Heart right ventricle (tissue), 16 donors: Measurements from ENCODE around the gene KHDC1. TPM values are rescaled to one million over a fixed set of nuclear protein-coding genes. Genes with fewer than 3 reads are reported as not detected.
A peak's percentile ranks its signal among the peaks of the same experiment; 100 is the strongest.
"Not testable (repeated sequence)": the region's sequence is repeated elsewhere in the genome, so short reads cannot be mapped to it uniquely, and the experiment has no call there.

Experiments used
- ATAC-seq, 8 donors: fragments of 200-7000 bp; cut with Tn5 transposase; one replicate each; pipeline ENCODE4 v1.9.1; 2020; ENCODE audit warnings: mild to moderate bottlenecking in 8 of 8, moderate library complexity in 8 of 8, moderate number of reproducible peaks in 1 of 8
- DNase-seq, 2 donors: peaks; one replicate each; pipeline ENCODE4 v3.0.0-alpha.2; 2020
- H3K27ac ChIP-seq, 10 donors: fragments of 200-600 bp; sonication (generic) in 2 of 10; one replicate each; pipeline versions ENCODE4 v1.5.0 to v1.8.0; 2020 to 2022; ENCODE audit warnings: mild to moderate bottlenecking in 3 of 10
- H3K27me3 ChIP-seq, 7 donors: fragments of 200-600 bp; one replicate each; pipeline ENCODE4 v1.8.0; 2021 to 2022; ENCODE audit warnings: mild to moderate bottlenecking in 2 of 7
- H3K36me3 ChIP-seq, 9 donors: fragments of 200-600 bp; sonication (generic) in 1 of 9; one replicate each; pipeline versions ENCODE4 v1.5.0 to v1.8.0; 2020 to 2022; ENCODE audit warnings: mild to moderate bottlenecking in 2 of 9
- H3K4me1 ChIP-seq, 9 donors: fragments of 200-600 bp; sonication (generic) in 1 of 9; one replicate each; pipeline versions ENCODE4 v1.5.0 to v1.8.0; 2020 to 2022; ENCODE audit warnings: mild to moderate bottlenecking in 4 of 9
- H3K4me3 ChIP-seq, 10 donors: fragments of 200-600 bp; sonication (generic) in 2 of 10; one replicate each; pipeline versions ENCODE4 v1.5.0 to v1.8.0; 2020 to 2022; ENCODE audit warnings: mild to moderate bottlenecking in 7 of 10, moderate library complexity in 2 of 10
- H3K9me3 ChIP-seq, 11 donors: fragments of 200-600 bp in 10 of 11; sonication (generic) in 2 of 11; one replicate each; pipeline versions ENCODE4 v1.5.0 to v1.8.0; 2013 to 2022; ENCODE audit warnings: mild to moderate bottlenecking in 2 of 11, control low read depth in 1 of 11, moderate library complexity in 1 of 11
- CTCF ChIP-seq, 9 donors: fragments of 200-600 bp; sonication (generic) in 2 of 9; IDR thresholded peaks; one replicate each; pipeline versions ENCODE4 v1.5.0 to v1.8.0; 2021 to 2022; ENCODE audit warnings: antibody characterized with exemption in 9 of 9, mild to moderate bottlenecking in 5 of 9, moderate library complexity in 1 of 9
- WGBS, 2 donors: extraction: QIAGEN DNeasy Blood & Tissue Kit; methylation state at CpG; one replicate each; pipeline ENCODE4 v1.1.7; 2013; ENCODE audit warnings: inconsistent platforms in 1 of 2; 5-methylcytosine and 5-hydroxymethylcytosine counted together
- intact Hi-C, 10 donors: fragments of 100-400 bp; cut with DNase I; formaldehyde crosslinking; loops; one replicate each; pipeline versions ENCODE4 v1.11.1 to v1.14.2; 2022
- polyA plus RNA-seq, 2 donors: library from polyadenylated mRNA; stranded (reverse); fragments of 200-250 nt; gene quantifications; one replicate each; pipeline ENCODE4 v1.2.3, GENCODE V29; 2013
- total RNA-seq, 10 donors: library from RNA; stranded (reverse); fragmentation: NEBNext Ultra II Directional in 3 of 10; extraction: Animal tissue kit (Norgen Biotek cat#: 25700) in 3 of 10; gene quantifications; one replicate each; pipeline versions ENCODE4 v1.2.1 to v1.2.4, GENCODE V29; 2021 to 2023
- donor health status: Arrhythmogenic right ventricular cardiomyopathy.
- donor health status: ischemic (EF 13 %, LVEDD 7.1; RV severe dilation, severe dysfunction).
- donor health status: healthy with polysubstance abuse.
- donor health status: DM: no; HTN: yes; CAD: no.
- donor health status: DM: no; HTN: no; CAD: no.
- donor health status: ischemic (EF 25% LVEDD 6.9; RV normal size, moderate dysfunction).
- donor health status: ischemic (EF 25% LVEDD 5.7; RV mildly dilated, moderate dysfunction).
- donor health status: healthy.
- donor health status: DM: yes; HTN: yes; CAD: no.
- donor health status: Ischemic cardiomyopathy.
- donor health status: ischemic (EF 35%, LVEDD 5.7; RV mildly dilated, moderate dysfunction).
- donor health status: nonischemic (EF 11% LVEDD 7.7; RV severe dilation, severe dysfunction).
- donor health status: DM: yes; HTN: yes; CAD: no.
- donor health status: PGD.
- donor health status: ischemic (EF 29% LVEDD 5.4; RV normal size, mild dysfunction).
- donor health status: nonischemic (EF 23%, LVEDD 6.1; RV moderate dilation, normal function).

Gene KHDC1
- total and polyA plus RNA-seq, 12 donors = 0.51 to 2.8 (median 1.2) TPM

- WGBS, 2 donors = 87% methylated on average over 5 of the region's 5 CpGs
- no peak for TF ChIP-seq CTCF (IDR thresholded peaks at IDR 0.05)
- H3K27ac ChIP-seq = no peak overlapping the region
- peaks cover 0 to 10% (median 4%) of the 10 kb centered on the region in 7 donors for H3K27me3 ChIP-seq
- no peak for DNase-seq
- no peak for ATAC-seq
- H3K36me3 ChIP-seq = no peaks in the 10 kb centered on the region
- H3K4me3 ChIP-seq = no peak overlapping the region
- peaks cover 0 to 5% (median 0%) of the 10 kb centered on the region in 9 donors for H3K4me1 ChIP-seq
- H3K9me3 ChIP-seq = no peaks in the 10 kb centered on the region
- intact Hi-C loops = no loop called here
Measured at GRCh38 chr6:73242001-73242400, 21.0 kb downstream of the KHDC1 start.

- H3K27me3 ChIP-seq = peaks cover 0 to 10% (median 4%) of the 10 kb centered on the region in 7 donors
- no peaks in the 10 kb centered on the region for H3K9me3 ChIP-seq
- DNase-seq (no peak), ATAC-seq (peak in 1 of 8 donors; percentile 50)
- no peak overlapping the region for H3K4me3 ChIP-seq
- intact Hi-C loops = no loop called here
- no peak overlapping the region for H3K27ac ChIP-seq
- no peak for TF ChIP-seq CTCF (IDR thresholded peaks at IDR 0.05)
- no peaks in the 10 kb centered on the region for H3K36me3 ChIP-seq
- H3K4me1 ChIP-seq = peaks cover 0 to 5% (median 0%) of the 10 kb centered on the region in 9 donors
- WGBS, 2 donors = 31 to 54% methylated on average over 4 of the region's 4 CpGs
Measured at GRCh38 chr6:73240730-73241129, 22.3 kb downstream of the KHDC1 start.

- Histone ChIP-seq H3K36me3 (no peaks in the 10 kb centered on the region), H3K27me3 (no peaks in the 10 kb centered on the region), H3K27ac (no peak overlapping the region), H3K4me1 (peaks cover 0 to 5% (median 0%) of the 10 kb centered on the region in 9 donors), H3K9me3 (no peaks in the 10 kb centered on the region), H3K4me3 (no peak overlapping the region)
- ATAC-seq (no peak), DNase-seq (no peak)
- WGBS, 2 donors = 89 to 93% methylated on average over 5 of the region's 5 CpGs
- TF ChIP-seq CTCF (IDR thresholded peaks at IDR 0.05) = no peak
- intact Hi-C loops = no loop called here
Measured at GRCh38 chr6:73236144-73236750, 26.7 kb downstream of the KHDC1 start.

GRCh38 chr6:73234733-73235132 lies 28.3 kb downstream of the KHDC1 start:
- DNase-seq (no peak), ATAC-seq (no peak)
- no peak for TF ChIP-seq CTCF (IDR thresholded peaks at IDR 0.05)
- Histone ChIP-seq H3K9me3 (no peaks in the 10 kb centered on the region), H3K27ac (no peak overlapping the region), H3K4me3 (no peak overlapping the region), H3K4me1 (no peaks in the 10 kb centered on the region), H3K27me3 (no peaks in the 10 kb centered on the region), H3K36me3 (no peaks in the 10 kb centered on the region)
- intact Hi-C loops = no loop called here
- 83 to 89% methylated on average over 1 of the region's 1 CpG for WGBS, 2 donors

- H3K27me3 ChIP-seq, H3K4me3 ChIP-seq, DNase-seq, H3K36me3 ChIP-seq, H3K9me3 ChIP-seq, ATAC-seq, H3K4me1 ChIP-seq, intact Hi-C loops, H3K27ac ChIP-seq: not testable (repeated sequence)
- WGBS, 2 donors = 20 to 25% methylated on average over 3 of the region's 3 CpGs
Measured at GRCh38 chr6:73233971-73234370, 29.0 kb downstream of the KHDC1 start.
